ENCODE measurements around the gene COL3A1.

The COL3A1 gene

GRCh38 chr2:188984065-188984491 lies 9.9 kb downstream of the COL3A1 start:
- H3K9ac ChIP-seq (ENCODE audit: low read depth, low read length): no peak overlapping the region
- ATAC-seq (ENCODE audit: insufficient read depth, low read depth): no peak

GRCh38 chr2:188984680-188985079 lies 10.5 kb downstream of the COL3A1 start:
- H3K9ac ChIP-seq (ENCODE audit: low read depth, low read length): no peak overlapping the region
- H3K4me2 ChIP-seq (ENCODE audit: insufficient read depth, low read length): no peak overlapping the region
- no peak overlapping the region for H2AFZ ChIP-seq (ENCODE audit: low read depth, low read length)
- H3K9me3 ChIP-seq (ENCODE audit: insufficient read depth, low read length, severe bottlenecking): no peaks in the 10 kb centered on the region
- TF ChIP-seq CTCF (IDR thresholded peaks at IDR 0.05; ENCODE audit: borderline replicate concordance, extremely low read depth, low read length, poor library complexity, severe bottlenecking) (no peak), EZH2 (IDR thresholded peaks at IDR 0.05; ENCODE audit: borderline replicate concordance, low read depth, low read length, severe bottlenecking) (no peak)
- ATAC-seq (ENCODE audit: insufficient read depth, low read depth) (no peak), DNase-seq (no peak)
- H3K4me3 ChIP-seq (ENCODE audit: low read depth in 1 of 2, low read length in 2 of 2): no peak overlapping the region
- H3K4me1 ChIP-seq (ENCODE audit: insufficient read depth, low read length): no peaks in the 10 kb centered on the region
- H3K79me2 ChIP-seq (ENCODE audit: insufficient read depth, low read length): no peaks in the 10 kb centered on the region
- H3K36me3 ChIP-seq (ENCODE audit: insufficient read depth, low read length): no peaks in the 10 kb centered on the region
- no peaks in the 10 kb centered on the region for H4K20me1 ChIP-seq (ENCODE audit: insufficient read depth, low read length)
- no peaks in the 10 kb centered on the region for H3K27me3 ChIP-seq (ENCODE audit: insufficient read depth, low read length, poor library complexity)
- H3K27ac ChIP-seq (ENCODE audit: low read length): no peak overlapping the region

More at GRCh38 chr2:188984065-188984491, 9.9 kb downstream of the COL3A1 start:
- Histone ChIP-seq H2AFZ (ENCODE audit: low read depth, low read length) (no peak overlapping the region), H3K27ac (ENCODE audit: low read length) (no peak overlapping the region), H3K79me2 (ENCODE audit: insufficient read depth, low read length) (no peaks in the 10 kb centered on the region), H3K4me1 (ENCODE audit: insufficient read depth, low read length) (no peaks in the 10 kb centered on the region), H3K9me3 (ENCODE audit: insufficient read depth, low read length, severe bottlenecking) (no peaks in the 10 kb centered on the region), H3K27me3 (ENCODE audit: insufficient read depth, low read length, poor library complexity) (no peaks in the 10 kb centered on the region), H3K36me3 (ENCODE audit: insufficient read depth, low read length) (no peaks in the 10 kb centered on the region), H4K20me1 (ENCODE audit: insufficient read depth, low read length) (no peaks in the 10 kb centered on the region), H3K4me2 (ENCODE audit: insufficient read depth, low read length) (no peak overlapping the region), H3K4me3 (ENCODE audit: low read depth in 1 of 2, low read length in 2 of 2) (no peak overlapping the region)
- no peak for TF ChIP-seq EZH2 (IDR thresholded peaks at IDR 0.05; ENCODE audit: borderline replicate concordance, low read depth, low read length, severe bottlenecking)
- TF ChIP-seq CTCF (IDR thresholded peaks at IDR 0.05; ENCODE audit: borderline replicate concordance, extremely low read depth, low read length, poor library complexity, severe bottlenecking): peak; percentile 12
- DNase-seq: no peak

- Histone ChIP-seq H3K79me2 (ENCODE audit: insufficient read depth, low read length) (no peaks in the 10 kb centered on the region), H3K4me2 (ENCODE audit: insufficient read depth, low read length) (no peak overlapping the region), H3K4me3 (ENCODE audit: low read depth in 1 of 2, low read length in 2 of 2) (no peak overlapping the region), H3K4me1 (ENCODE audit: insufficient read depth, low read length) (no peaks in the 10 kb centered on the region), H3K27me3 (ENCODE audit: insufficient read depth, low read length, poor library complexity) (no peaks in the 10 kb centered on the region), H2AFZ (ENCODE audit: low read depth, low read length) (no peak overlapping the region), H3K36me3 (ENCODE audit: insufficient read depth, low read length) (no peaks in the 10 kb centered on the region), H3K9ac (ENCODE audit: low read depth, low read length) (no peak overlapping the region), H4K20me1 (ENCODE audit: insufficient read depth, low read length) (no peaks in the 10 kb centered on the region), H3K27ac (ENCODE audit: low read length) (no peak overlapping the region), H3K9me3 (ENCODE audit: insufficient read depth, low read length, severe bottlenecking) (no peaks in the 10 kb centered on the region)
- DNase-seq: no peak
- ATAC-seq (ENCODE audit: insufficient read depth, low read depth): no peak
- TF ChIP-seq EZH2 (IDR thresholded peaks at IDR 0.05; ENCODE audit: borderline replicate concordance, low read depth, low read length, severe bottlenecking): no peak
- no peak for TF ChIP-seq CTCF (IDR thresholded peaks at IDR 0.05; ENCODE audit: borderline replicate concordance, extremely low read depth, low read length, poor library complexity, severe bottlenecking)
Measured at GRCh38 chr2:188986839-188987238, 12.7 kb downstream of the COL3A1 start.

- no peak for TF ChIP-seq CTCF (IDR thresholded peaks at IDR 0.05; ENCODE audit: borderline replicate concordance, extremely low read depth, low read length, poor library complexity, severe bottlenecking)
- TF ChIP-seq EZH2 (IDR thresholded peaks at IDR 0.05; ENCODE audit: borderline replicate concordance, low read depth, low read length, severe bottlenecking): no peak
- H3K36me3 ChIP-seq (ENCODE audit: insufficient read depth, low read length): no peaks in the 10 kb centered on the region
- H3K4me2 ChIP-seq (ENCODE audit: insufficient read depth, low read length): no peak overlapping the region
- no peak overlapping the region for H3K27ac ChIP-seq (ENCODE audit: low read length)
- no peaks in the 10 kb centered on the region for H4K20me1 ChIP-seq (ENCODE audit: insufficient read depth, low read length)
- DNase-seq: no peak
- no peaks in the 10 kb centered on the region for H3K9me3 ChIP-seq (ENCODE audit: insufficient read depth, low read length, severe bottlenecking)
- H3K4me1 ChIP-seq (ENCODE audit: insufficient read depth, low read length): no peaks in the 10 kb centered on the region
- H2AFZ ChIP-seq (ENCODE audit: low read depth, low read length): no peak overlapping the region
- no peak overlapping the region for H3K9ac ChIP-seq (ENCODE audit: low read depth, low read length)
- ATAC-seq (ENCODE audit: insufficient read depth, low read depth): no peak
- peaks cover 3% of the 10 kb centered on the region for H3K27me3 ChIP-seq (ENCODE audit: insufficient read depth, low read length, poor library complexity)
- H3K4me3 ChIP-seq (ENCODE audit: low read depth in 1 of 2, low read length in 2 of 2): no peak overlapping the region
- no peaks in the 10 kb centered on the region for H3K79me2 ChIP-seq (ENCODE audit: insufficient read depth, low read length)
Measured at GRCh38 chr2:188993247-188993646, 19.1 kb downstream of the COL3A1 start.

Data from DND-41 (cell line).